DND-41 (cell line): Measurements from ENCODE around the gene CCAR1.
"Not testable (repeated sequence)": the region's sequence is repeated elsewhere in the genome, so short reads cannot be mapped to it uniquely, and the experiment has no call there.

Experiments
- ATAC-seq: fragments of 200-7000 bp; cut with Tn5 transposase; 3 replicates; pipeline ENCODE4 v1.9.1; 2021; ENCODE audit warnings: low read depth; ENCODE audit not compliant: insufficient read depth
- DNase-seq: peaks from one replicate; pipeline ENCODE4 v3.0.0-alpha.2; 2020
- H2AFZ ChIP-seq: 2 replicates; pipeline ENCODE4 v1.6.0; 2012; ENCODE audit warnings: low read depth, low read length
- H3K27ac ChIP-seq: 2 replicates; pipeline ENCODE4 v1.5.1; 2012; ENCODE audit warnings: low read length, inconsistent platforms
- H3K27me3 ChIP-seq: fragments of 200-600 bp; sonication (generic); 2 replicates; pipeline ENCODE4 v1.6.0; 2012; ENCODE audit warnings: low read length, mild to moderate bottlenecking, inconsistent platforms; ENCODE audit not compliant: insufficient read depth, poor library complexity
- H3K36me3 ChIP-seq: 2 replicates; pipeline ENCODE4 v1.5.1; 2012; ENCODE audit warnings: low read length, inconsistent platforms; ENCODE audit not compliant: insufficient read depth
- H3K4me1 ChIP-seq: 2 replicates; pipeline ENCODE4 v1.5.1; 2012; ENCODE audit warnings: mild to moderate bottlenecking, low read length; ENCODE audit not compliant: insufficient read depth
- H3K4me2 ChIP-seq: 2 replicates; pipeline ENCODE4 v1.6.0; 2012; ENCODE audit warnings: mild to moderate bottlenecking, moderate library complexity, low read length, inconsistent platforms; ENCODE audit not compliant: insufficient read depth
- H3K4me3 ChIP-seq, 2 experiments: fragments of 200-600 bp in 1 of 2; shearing (Covaris generic) in 1 of 2; 2 replicates each; pipeline ENCODE4 v1.5.1; 2012 to 2016; ENCODE audit warnings: inconsistent platforms in 2 of 2, low read length in 2 of 2, mild to moderate bottlenecking in 2 of 2, low read depth in 1 of 2, moderate library complexity in 1 of 2
- H3K79me2 ChIP-seq: 2 replicates; pipeline ENCODE4 v1.6.0; 2012; ENCODE audit warnings: low read length, inconsistent platforms; ENCODE audit not compliant: insufficient read depth
- H3K9ac ChIP-seq: 2 replicates; pipeline ENCODE4 v1.6.0; 2012; ENCODE audit warnings: low read depth, mild to moderate bottlenecking, inconsistent platforms, low read length, moderate library complexity
- H3K9me3 ChIP-seq: 2 replicates; pipeline ENCODE4 v1.5.1; 2012; ENCODE audit warnings: low read length, moderate library complexity, mild to moderate bottlenecking, inconsistent platforms; ENCODE audit not compliant: insufficient read depth, severe bottlenecking
- H4K20me1 ChIP-seq: 2 replicates; pipeline ENCODE4 v1.6.0; 2012; ENCODE audit warnings: low read length; ENCODE audit not compliant: insufficient read depth
- CTCF ChIP-seq: IDR thresholded peaks from 2 replicates; pipeline ENCODE4 v1.5.1; 2012; ENCODE audit warnings: borderline replicate concordance, low read length, moderate library complexity, mild to moderate bottlenecking; ENCODE audit not compliant: poor library complexity, severe bottlenecking; ENCODE audit errors: extremely low read depth
- EZH2 ChIP-seq: IDR thresholded peaks from 3 replicates; pipeline ENCODE4 v1.6.1; 2012; ENCODE audit warnings: borderline replicate concordance, low read depth, mild to moderate bottlenecking, moderate library complexity, low read length, inconsistent platforms; ENCODE audit not compliant: severe bottlenecking

The CCAR1 gene

GRCh38 chr10:68732651-68733050, 11.6 kb downstream of the CCAR1 start:
- no peaks in the 10 kb centered on the region for H3K9me3 ChIP-seq
- H3K4me3 ChIP-seq, result no peak overlapping the region
- H3K27ac ChIP-seq, result no peak overlapping the region
- H3K27me3 ChIP-seq, result no peaks in the 10 kb centered on the region
- H3K36me3 ChIP-seq, result peaks cover 92% of the 10 kb centered on the region
- ATAC-seq, result 0 out of 3 replicates have a peak, but pooled peaks have one; percentile 14
- no peak overlapping the region for H3K9ac ChIP-seq
- no peak for DNase-seq
- peaks cover 5% of the 10 kb centered on the region; the same call in 1 of the 2 replicates for H3K4me1 ChIP-seq
- H3K4me2 ChIP-seq, result no peak overlapping the region
- H3K79me2 ChIP-seq, result peaks cover 95% of the 10 kb centered on the region
- peaks cover 21% of the 10 kb centered on the region for H4K20me1 ChIP-seq
- H2AFZ ChIP-seq, result no peak overlapping the region
- TF ChIP-seq CTCF (no peak), EZH2 (no peak)

- no peaks in the 10 kb centered on the region for H3K9me3 ChIP-seq
- H3K4me3 ChIP-seq, result no peak overlapping the region
- H3K79me2 ChIP-seq, result peaks cover 85% of the 10 kb centered on the region
- no peak overlapping the region for H3K27ac ChIP-seq
- DNase-seq (no peak), ATAC-seq (no peak)
- no peaks in the 10 kb centered on the region for H3K27me3 ChIP-seq
- H2AFZ ChIP-seq, result no peak overlapping the region
- no peak overlapping the region for H3K9ac ChIP-seq
- peaks cover 93% of the 10 kb centered on the region for H3K36me3 ChIP-seq
- H4K20me1 ChIP-seq, result peaks cover 14% of the 10 kb centered on the region; the same call in 1 of the 2 replicates
- H3K4me2 ChIP-seq, result no peak overlapping the region
- no peaks in the 10 kb centered on the region for H3K4me1 ChIP-seq
- TF ChIP-seq EZH2, result no peak
- TF ChIP-seq CTCF, result no peak
Measured at GRCh38 chr10:68734349-68734748, 13.3 kb downstream of the CCAR1 start.

- H3K9ac ChIP-seq, result no peak overlapping the region
- no peaks in the 10 kb centered on the region for H3K9me3 ChIP-seq
- no peak for TF ChIP-seq CTCF
- TF ChIP-seq EZH2, result no peak
- DNase-seq (no peak), ATAC-seq (no peak)
- H2AFZ ChIP-seq, result no peak overlapping the region
- no peak overlapping the region for H3K4me2 ChIP-seq
- peaks cover 78% of the 10 kb centered on the region for H3K79me2 ChIP-seq
- peaks cover 14% of the 10 kb centered on the region; the same call in 1 of the 2 replicates for H4K20me1 ChIP-seq
- no peaks in the 10 kb centered on the region for H3K27me3 ChIP-seq
- H3K4me1 ChIP-seq, result no peaks in the 10 kb centered on the region
- no peak overlapping the region for H3K4me3 ChIP-seq
- peaks cover 93% of the 10 kb centered on the region for H3K36me3 ChIP-seq
- H3K27ac ChIP-seq, result no peak overlapping the region
Measured at GRCh38 chr10:68735119-68735518, 14.1 kb downstream of the CCAR1 start.

GRCh38 chr10:68735739-68736138, 14.7 kb downstream of the CCAR1 start:
- not testable (repeated sequence) for H3K9me3 ChIP-seq, H3K4me1 ChIP-seq, H2AFZ ChIP-seq, H3K4me3 ChIP-seq, H3K27ac ChIP-seq, H3K27me3 ChIP-seq, DNase-seq, ATAC-seq, H3K9ac ChIP-seq, H3K4me2 ChIP-seq
- Histone ChIP-seq H3K79me2 (peaks cover 74% of the 10 kb centered on the region), H4K20me1 (peaks cover 14% of the 10 kb centered on the region; the same call in 1 of the 2 replicates), H3K36me3 (peaks cover 93% of the 10 kb centered on the region)

GRCh38 chr10:68740676-68741075, 19.6 kb downstream of the CCAR1 start:
- not testable (repeated sequence) for H3K4me2 ChIP-seq, H4K20me1 ChIP-seq, H3K4me1 ChIP-seq, H3K9ac ChIP-seq, ATAC-seq, H3K27ac ChIP-seq, H3K27me3 ChIP-seq, H3K4me3 ChIP-seq, DNase-seq, H2AFZ ChIP-seq, H3K9me3 ChIP-seq
- Histone ChIP-seq H3K36me3 (peaks cover 89% of the 10 kb centered on the region), H3K79me2 (peaks cover 25% of the 10 kb centered on the region)
